K562 (cell line): ENCODE data around the gene IGFALS. TPM values are rescaled to one million over a fixed set of nuclear protein-coding genes. Genes with fewer than 3 reads are reported as not detected.
A peak's percentile ranks its signal among the peaks of the same experiment; 100 is the strongest.

ENCODE experiments used
- CLOCK ChIP-seq: fragments of 250-450 bp; sonication (Bioruptor Pico); IDR thresholded peaks from 2 replicates; pipeline ENCODE4 v1.4.0; 2020; ENCODE audit warnings: mild to moderate bottlenecking, moderate library complexity, borderline replicate concordance
- CREBBP ChIP-seq: IDR thresholded peaks from one replicate; pipeline ENCODE4 v1.6.1; 2012; ENCODE audit warnings: low read depth, mild to moderate bottlenecking, control low read depth, inconsistent platforms, low read length
- EP400 ChIP-seq: fragments of 450-650 bp; IDR thresholded peaks from 2 replicates; pipeline ENCODE4 v1.6.1; 2017; ENCODE audit warnings: antibody characterized with exemption, mild to moderate bottlenecking, moderate library complexity
- KDM4B ChIP-seq, 2 experiments: fragments of 450-650 bp in 1 of 2; sonication (generic) in 1 of 2; IDR thresholded peaks; 2 replicates each; pipeline ENCODE4 v1.6.1; 2016 to 2017; ENCODE audit warnings: borderline replicate concordance in 2 of 2, antibody characterized with exemption in 1 of 2, low read depth in 1 of 2, mild to moderate bottlenecking in 1 of 2
- KDM5B ChIP-seq: fragments of 200-600 bp; sonication (generic); IDR thresholded peaks from 2 replicates; pipeline ENCODE4 v1.6.1; 2012; ENCODE audit warnings: low read depth, mild to moderate bottlenecking, moderate library complexity, low read length, control low read depth, inconsistent platforms; ENCODE audit not compliant: insufficient replicate concordance
- KHSRP ChIP-seq: fragments of 450-650 bp; IDR thresholded peaks from 2 replicates; pipeline ENCODE4 v1.6.1; 2017
- KLF13 ChIP-seq: fragments of 450-650 bp; IDR thresholded peaks from 2 replicates; pipeline ENCODE4 v1.6.1; 2016; ENCODE audit warnings: missing genetic modification characterization, low read depth, mild to moderate bottlenecking, missing compliant biosample characterization, moderate library complexity, borderline replicate concordance
- MTA1 ChIP-seq: fragments of 450-650 bp; IDR thresholded peaks from 2 replicates; pipeline ENCODE4 v1.6.1; 2017; ENCODE audit warnings: borderline replicate concordance
- NCOA2 ChIP-seq, 2 experiments: fragments of 450-650 bp; IDR thresholded peaks; 2 replicates each; pipeline ENCODE4 v1.6.1; 2018; ENCODE audit warnings: mild to moderate bottlenecking in 2 of 2, moderate library complexity in 1 of 2; ENCODE audit not compliant: partially characterized antibody in 2 of 2
- NFIC ChIP-seq: fragments of 450-650 bp; IDR thresholded peaks from 2 replicates; pipeline ENCODE4 v1.6.1; 2017; ENCODE audit warnings: mild to moderate bottlenecking, inconsistent platforms
- RHOXF2B ChIP-seq: fragments of 250-450 bp; sonication (Bioruptor Pico); conservative IDR thresholded peaks from 2 replicates; pipeline ENCODE4 v1.5.1; 2021
- SETDB1 ChIP-seq: IDR thresholded peaks from one replicate; pipeline ENCODE4 v1.6.1; 2012; ENCODE audit warnings: low read length, control low read depth, inconsistent platforms
- SMARCC2 ChIP-seq: fragments of 450-650 bp; IDR thresholded peaks from 2 replicates; pipeline ENCODE4 v1.6.1; 2017; ENCODE audit warnings: antibody characterized with exemption, moderate library complexity, mild to moderate bottlenecking, low read depth
- SOX6 ChIP-seq: fragments of 450-650 bp; IDR thresholded peaks from 2 replicates; pipeline ENCODE4 v1.6.1; 2014; ENCODE audit warnings: mild to moderate bottlenecking
- TAF7 ChIP-seq: fragments of 450-650 bp; IDR thresholded peaks from 2 replicates; pipeline ENCODE4 v1.6.1; 2016; ENCODE audit warnings: missing genetic modification characterization, missing compliant biosample characterization
- TGIF2 ChIP-seq: sonication (generic); formaldehyde crosslinking; IDR thresholded peaks from 2 replicates; pipeline ENCODE4 v1.8.1; 2022; ENCODE audit warnings: mild to moderate bottlenecking, missing genetic modification reagents, moderate library complexity
- ZNF224 ChIP-seq: sonication (generic); formaldehyde crosslinking; IDR thresholded peaks from 2 replicates; pipeline ENCODE4 v1.8.0; 2022; ENCODE audit warnings: mild to moderate bottlenecking, missing genetic modification reagents
- ZNF232 ChIP-seq: sonication (generic); formaldehyde crosslinking; IDR thresholded peaks from 2 replicates; pipeline ENCODE4 v1.8.0; 2022; ENCODE audit warnings: mild to moderate bottlenecking, missing genetic modification reagents
- polyA plus RNA-seq, 8 experiments: library from polyadenylated mRNA; depleted of rRNA in 4 of 8; stranded (reverse) in 5 of 8; unstranded in 3 of 8; fragments of >200 nt; fragmentation: Nextera tagmentation in 2 of 8; fragmentation: Illumina TruSeq in 1 of 8; extraction: Ambion mirVana in 2 of 8; extraction: Trizol in 1 of 8; gene quantifications; 2 replicates each; pipeline versions ENCODE4 v1.2.1 to v1.2.3, GENCODE V29; 2011 to 2014; ENCODE audit warnings: inconsistent platforms in 1 of 8, missing spikeins in 1 of 8
- total RNA-seq, 7 experiments: library from RNA; depleted of rRNA in 6 of 7; stranded (reverse); fragments of >200 nt in 6 of 7; fragmentation: Illumina TruSeq in 2 of 7; extraction: Trizol in 2 of 7; gene quantifications; 2 replicates each; pipeline versions ENCODE4 v1.2.1 to v1.2.3, GENCODE V29; 2011 to 2021; ENCODE audit warnings: low replicate concordance in 1 of 7
- TF ChIP-seq, protein P1 (sequence below), 2 experiments: fragments of 450-650 bp in 1 of 2; sonication (generic) in 1 of 2; formaldehyde crosslinking in 1 of 2; IDR thresholded peaks; 2 replicates each; pipeline versions ENCODE4 v1.7.1 to v1.9.0; 2016 to 2022; ENCODE audit warnings: inconsistent platforms in 1 of 2, mild to moderate bottlenecking in 1 of 2, missing genetic modification reagents in 1 of 2

IGFALS gene
- total and polyA plus RNA-seq, 9 of the 15 experiments (the other 6 are each of a cell fraction or from before 2014, with no cell fraction given) = not detected

DNA sequence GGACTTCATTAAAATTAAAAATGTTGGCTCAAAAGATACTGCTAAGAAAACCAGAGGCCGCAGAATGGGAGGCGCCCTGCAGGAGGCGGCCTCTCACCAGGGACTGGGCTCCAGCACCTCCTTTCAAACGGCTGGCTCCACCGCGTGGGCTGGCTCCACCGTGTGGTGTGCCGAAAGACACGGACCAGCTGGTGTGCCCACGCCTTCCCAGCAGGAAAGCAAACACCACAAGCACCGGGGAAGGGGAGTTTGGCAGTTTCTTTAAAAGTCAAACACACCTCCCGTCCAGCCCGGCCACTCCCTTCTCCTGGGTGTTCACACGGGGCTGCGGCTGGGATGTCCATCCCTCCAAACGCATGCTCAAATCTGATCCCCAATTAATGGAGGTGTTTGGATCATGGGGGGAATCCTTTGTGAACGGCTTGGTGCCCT is 19.2 kb upstream of the IGFALS start (continued):
- no peak for TF ChIP-seq CLOCK (CRISPR knock-in tag)
- no peak for TF ChIP-seq SMARCC2
- TF ChIP-seq, protein P1, sequence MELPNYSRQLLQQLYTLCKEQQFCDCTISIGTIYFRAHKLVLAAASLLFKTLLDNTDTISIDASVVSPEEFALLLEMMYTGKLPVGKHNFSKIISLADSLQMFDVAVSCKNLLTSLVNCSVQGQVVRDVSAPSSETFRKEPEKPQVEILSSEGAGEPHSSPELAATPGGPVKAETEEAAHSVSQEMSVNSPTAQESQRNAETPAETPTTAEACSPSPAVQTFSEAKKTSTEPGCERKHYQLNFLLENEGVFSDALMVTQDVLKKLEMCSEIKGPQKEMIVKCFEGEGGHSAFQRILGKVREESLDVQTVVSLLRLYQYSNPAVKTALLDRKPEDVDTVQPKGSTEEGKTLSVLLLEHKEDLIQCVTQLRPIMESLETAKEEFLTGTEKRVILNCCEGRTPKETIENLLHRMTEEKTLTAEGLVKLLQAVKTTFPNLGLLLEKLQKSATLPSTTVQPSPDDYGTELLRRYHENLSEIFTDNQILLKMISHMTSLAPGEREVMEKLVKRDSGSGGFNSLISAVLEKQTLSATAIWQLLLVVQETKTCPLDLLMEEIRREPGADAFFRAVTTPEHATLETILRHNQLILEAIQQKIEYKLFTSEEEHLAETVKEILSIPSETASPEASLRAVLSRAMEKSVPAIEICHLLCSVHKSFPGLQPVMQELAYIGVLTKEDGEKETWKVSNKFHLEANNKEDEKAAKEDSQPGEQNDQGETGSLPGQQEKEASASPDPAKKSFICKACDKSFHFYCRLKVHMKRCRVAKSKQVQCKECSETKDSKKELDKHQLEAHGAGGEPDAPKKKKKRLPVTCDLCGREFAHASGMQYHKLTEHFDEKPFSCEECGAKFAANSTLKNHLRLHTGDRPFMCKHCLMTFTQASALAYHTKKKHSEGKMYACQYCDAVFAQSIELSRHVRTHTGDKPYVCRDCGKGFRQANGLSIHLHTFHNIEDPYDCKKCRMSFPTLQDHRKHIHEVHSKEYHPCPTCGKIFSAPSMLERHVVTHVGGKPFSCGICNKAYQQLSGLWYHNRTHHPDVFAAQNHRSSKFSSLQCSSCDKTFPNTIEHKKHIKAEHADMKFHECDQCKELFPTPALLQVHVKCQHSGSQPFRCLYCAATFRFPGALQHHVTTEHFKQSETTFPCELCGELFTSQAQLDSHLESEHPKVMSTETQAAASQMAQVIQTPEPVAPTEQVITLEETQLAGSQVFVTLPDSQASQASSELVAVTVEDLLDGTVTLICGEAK (IDR thresholded peaks at IDR 0.05) = no peak
- TF ChIP-seq, protein P1 (CRISPR knock-in tag; IDR thresholded peaks at IDR 0.05) = no peak
- no peak for TF ChIP-seq KLF13 (tag)
- no peak for TF ChIP-seq KHSRP
- no peak for TF ChIP-seq KDM4B (IDR thresholded peaks at IDR 0.05; ENCODE audit: borderline replicate concordance in 2 of 2, low read depth in 1 of 2)
- peak; percentile 41 for TF ChIP-seq NFIC
- TF ChIP-seq EP400 = peak; percentile 64; the same call in 1 of the 2 replicates
- TF ChIP-seq ZNF232 = no peak
- TF ChIP-seq MTA1 = no peak
- TF ChIP-seq ZNF224 (CRISPR knock-in tag) = no peak
- TF ChIP-seq NCOA2 (IDR thresholded peaks at IDR 0.05; ENCODE audit: partially characterized antibody in 2 of 2) = no peak
- TF ChIP-seq RHOXF2B (CRISPR knock-in tag) = no peak
- no peak for TF ChIP-seq CREBBP
- TF ChIP-seq TAF7 (tag) = no peak
- TF ChIP-seq TGIF2 (CRISPR knock-in tag) = no peak
- no peak for TF ChIP-seq KDM5B
- TF ChIP-seq SOX6 = peak; percentile 49; the same call in 1 of the 2 replicates
- no peak for TF ChIP-seq SETDB1
